Measurements from ENCODE around the gene WSCD1.

WSCD1 gene

DNA sequence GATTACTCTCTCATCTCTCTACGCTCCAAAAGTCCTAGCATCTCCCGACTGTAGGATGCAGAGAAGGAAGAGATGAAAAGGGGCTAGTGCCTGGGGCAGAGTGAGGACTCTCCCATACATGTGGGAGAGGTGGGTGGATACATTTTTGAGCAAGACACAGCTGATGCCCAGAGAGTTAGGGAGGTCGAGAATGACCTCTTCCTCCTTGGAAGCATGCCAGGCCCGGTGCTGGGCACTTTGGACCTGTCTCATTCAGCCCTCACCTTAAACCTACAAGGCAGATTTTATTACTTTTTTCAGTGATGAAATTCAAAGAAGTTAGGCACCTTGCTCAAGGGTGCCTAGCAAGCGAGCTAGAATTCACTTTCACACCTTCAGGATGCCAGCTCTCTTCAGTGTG is 38.2 kb downstream of the WSCD1 start:
- DNase-seq (ENCODE audit: low spot score) = no peak

DNA sequence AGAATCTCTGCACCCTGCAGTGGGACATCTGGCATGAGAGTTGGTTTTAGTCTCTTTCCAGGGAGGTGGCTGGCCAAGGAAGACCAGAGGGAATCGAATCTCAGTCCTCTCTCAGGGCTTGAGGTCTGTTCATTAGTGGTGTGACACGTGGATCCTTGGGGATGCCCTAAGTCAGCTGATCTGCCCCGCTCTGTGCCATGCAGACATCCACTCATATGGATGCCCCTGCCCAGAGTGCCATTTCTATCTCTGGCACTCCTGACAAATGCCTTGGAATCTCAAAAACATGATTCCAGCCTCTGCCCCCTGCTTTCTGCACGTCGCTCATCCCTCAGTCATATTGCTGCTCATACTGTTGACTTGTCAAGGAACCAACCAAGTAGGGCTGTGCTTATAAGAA is 38.8 kb downstream of the WSCD1 start:
- no peak for DNase-seq (ENCODE audit: low spot score)

DNA sequence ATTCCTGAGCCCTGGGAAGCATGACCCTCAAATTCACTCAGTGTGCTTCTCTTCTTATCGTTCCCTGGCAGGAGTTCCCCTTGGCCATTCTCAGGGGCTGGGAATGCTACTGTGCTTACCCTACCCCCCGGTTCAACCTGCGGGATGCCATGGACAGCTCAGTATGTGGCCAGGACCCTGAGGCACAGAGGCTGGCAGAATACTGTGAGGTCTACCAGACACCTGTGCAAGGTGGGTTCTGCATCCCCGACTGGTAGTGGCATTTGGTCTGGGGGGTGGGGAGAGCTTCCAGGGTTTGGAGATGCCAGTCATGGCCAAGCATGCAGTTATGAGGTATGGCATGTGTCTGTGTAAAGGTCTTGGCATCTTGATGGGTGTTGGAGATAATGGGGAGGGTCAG is 39.4 kb downstream of the WSCD1 start:
- DNase-seq (ENCODE audit: low spot score) = no peak

DNA sequence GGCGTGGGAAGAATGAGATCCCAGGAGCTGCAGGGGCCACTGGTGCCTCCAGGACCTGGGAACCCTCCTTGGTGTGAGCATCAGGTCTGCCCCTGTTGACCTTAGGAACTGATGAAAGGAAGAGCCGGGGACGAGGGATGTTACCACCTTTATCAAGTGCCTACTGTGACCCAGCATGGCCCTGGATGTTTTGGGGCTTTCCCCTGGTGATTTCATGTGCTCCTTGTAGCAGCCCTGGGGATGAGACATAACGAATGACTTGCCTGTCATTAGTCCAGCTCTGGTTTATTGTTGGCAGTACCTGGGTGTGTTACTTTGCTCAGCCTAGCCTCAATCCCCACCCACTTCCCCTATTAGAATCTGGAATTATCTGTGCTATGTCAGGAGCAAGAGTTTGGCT is 39.9 kb downstream of the WSCD1 start:
- no peak for DNase-seq (ENCODE audit: low spot score)

DNA sequence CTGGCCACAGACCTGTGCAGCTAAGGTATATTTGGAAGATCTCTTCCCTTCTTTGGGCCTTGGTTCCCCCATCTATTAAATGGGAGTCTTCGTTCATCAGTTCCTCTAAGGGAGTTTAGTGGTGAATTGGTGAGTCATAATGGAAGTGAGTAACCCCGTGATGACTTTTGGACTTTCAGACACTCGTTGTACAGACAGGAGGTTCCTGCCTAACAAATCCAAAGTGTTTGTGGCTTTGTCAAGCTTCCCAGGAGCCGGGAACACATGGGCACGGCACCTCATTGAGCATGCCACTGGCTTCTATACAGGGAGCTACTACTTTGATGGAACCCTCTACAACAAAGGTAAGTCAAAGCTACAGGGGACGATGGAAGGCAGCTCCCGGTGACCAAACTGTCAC is 40.4 kb downstream of the WSCD1 start:
- DNase-seq (ENCODE audit: low spot score) = peak; percentile 61

DNA sequence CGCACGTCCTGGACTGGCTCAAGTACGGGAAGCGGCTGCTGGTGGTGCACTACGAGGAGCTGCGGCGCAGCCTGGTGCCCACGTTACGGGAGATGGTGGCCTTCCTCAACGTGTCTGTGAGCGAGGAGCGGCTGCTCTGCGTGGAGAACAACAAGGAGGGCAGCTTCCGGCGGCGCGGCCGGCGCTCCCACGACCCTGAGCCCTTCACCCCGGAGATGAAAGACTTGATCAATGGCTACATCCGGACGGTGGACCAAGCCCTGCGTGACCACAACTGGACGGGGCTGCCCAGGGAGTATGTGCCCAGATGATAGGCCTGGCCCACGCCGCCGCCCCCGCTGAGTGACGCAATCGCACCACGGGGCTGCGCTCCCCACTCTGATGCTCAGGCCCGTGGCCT is 50.2 kb downstream of the WSCD1 start:
- DNase-seq (ENCODE audit: low spot score) = no peak

DNA sequence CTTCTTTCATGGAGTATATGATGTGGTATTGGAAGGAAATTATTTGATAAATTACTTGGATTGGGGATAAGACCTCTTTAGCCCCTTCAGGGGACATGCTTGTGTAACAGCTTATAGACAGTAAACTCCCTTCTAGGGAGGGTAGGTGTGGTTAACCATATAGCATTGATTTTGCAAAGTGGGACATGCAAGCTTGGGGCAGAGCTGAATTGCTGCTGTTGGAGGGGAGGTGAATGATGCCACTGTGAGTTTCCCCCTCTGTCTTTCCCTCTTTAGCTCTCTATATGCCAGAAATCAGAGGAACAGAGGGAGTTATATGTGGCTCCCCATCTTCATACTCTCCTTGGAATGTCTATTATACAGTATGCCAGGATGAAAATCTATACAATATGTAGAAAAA is 54.7 kb downstream of the WSCD1 start:
- DNase-seq (ENCODE audit: low spot score) = no peak

DNA sequence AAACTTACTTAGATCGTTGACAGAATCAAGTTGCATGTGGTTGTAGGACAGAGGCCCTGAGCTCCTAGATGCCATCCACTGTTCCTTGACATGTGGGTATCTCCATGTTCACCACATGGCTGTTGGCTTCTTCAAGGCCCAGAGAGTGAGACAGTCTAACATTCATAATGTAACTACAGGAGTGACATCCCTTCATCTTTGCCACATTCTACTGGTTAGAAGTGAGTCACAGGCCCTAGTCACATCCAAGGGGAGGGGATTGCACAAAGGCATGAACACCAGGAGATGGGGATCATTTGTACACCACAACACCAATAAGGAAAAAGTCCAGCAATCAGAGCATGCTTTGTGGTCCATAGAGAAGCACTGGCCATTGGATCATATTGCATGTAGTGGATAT is 56.6 kb downstream of the WSCD1 start:
- DNase-seq (ENCODE audit: low spot score) = no peak

DNA sequence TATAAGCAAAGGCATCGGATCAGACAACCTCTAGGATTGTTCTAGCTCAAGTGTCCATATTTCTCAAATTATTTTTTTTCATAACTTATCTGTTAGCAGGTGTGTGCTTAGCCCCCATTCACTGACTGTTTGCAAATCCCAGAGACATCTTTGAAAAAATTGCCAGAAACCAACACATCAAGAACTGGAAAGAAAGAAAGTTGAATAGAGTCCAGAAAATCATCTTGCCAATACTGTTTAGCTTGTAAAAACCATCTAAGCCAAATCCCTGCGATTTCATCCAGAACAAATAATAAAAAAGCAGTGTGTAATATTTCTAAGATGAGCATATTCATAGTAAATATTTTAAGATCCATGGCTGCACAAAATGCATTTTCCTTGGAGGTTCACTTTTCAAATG is 64.5 kb downstream of the WSCD1 start:
- DNase-seq (ENCODE audit: low spot score) = no peak

DNA sequence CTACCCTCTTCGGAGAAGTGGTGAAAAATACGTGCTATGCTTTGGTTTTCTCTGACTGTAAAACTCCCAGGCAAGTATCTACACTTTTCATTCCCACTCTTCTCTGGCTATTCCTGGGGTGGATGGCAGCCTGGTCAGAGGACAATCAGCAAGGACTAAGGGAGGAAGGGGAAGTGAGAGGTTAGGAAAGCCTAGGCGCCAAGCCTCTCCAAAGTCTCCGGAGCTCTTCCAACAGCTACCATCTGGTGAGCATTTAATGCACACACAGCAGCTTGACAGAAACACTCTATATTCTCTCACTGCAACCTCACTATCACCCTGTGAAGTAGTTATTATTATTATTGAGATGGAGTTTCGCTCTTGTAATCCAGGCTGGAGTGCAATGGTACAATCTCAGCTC is 65.1 kb downstream of the WSCD1 start:
- DNase-seq (ENCODE audit: low spot score) = no peak

DNA sequence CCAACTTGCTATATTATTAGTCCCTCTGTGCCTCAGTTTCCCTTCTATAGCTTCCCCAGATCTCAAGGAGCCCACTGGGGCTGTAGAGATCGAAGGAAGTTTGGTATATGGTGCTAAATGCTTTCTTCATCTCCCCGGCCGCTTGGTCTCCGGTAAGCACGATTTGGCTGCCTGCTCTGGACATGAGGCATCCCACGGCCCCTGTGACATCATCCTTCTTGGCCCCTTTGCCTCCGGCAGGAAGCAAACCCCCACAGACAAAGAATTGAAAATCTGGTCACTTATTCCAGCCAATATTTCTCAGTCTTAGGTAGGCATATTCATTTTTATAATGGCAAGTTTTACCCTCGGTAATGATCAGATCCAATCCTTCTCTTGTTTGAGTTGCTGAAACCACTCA is 65.8 kb downstream of the WSCD1 start:
- DNase-seq (ENCODE audit: low spot score) = no peak

DNA sequence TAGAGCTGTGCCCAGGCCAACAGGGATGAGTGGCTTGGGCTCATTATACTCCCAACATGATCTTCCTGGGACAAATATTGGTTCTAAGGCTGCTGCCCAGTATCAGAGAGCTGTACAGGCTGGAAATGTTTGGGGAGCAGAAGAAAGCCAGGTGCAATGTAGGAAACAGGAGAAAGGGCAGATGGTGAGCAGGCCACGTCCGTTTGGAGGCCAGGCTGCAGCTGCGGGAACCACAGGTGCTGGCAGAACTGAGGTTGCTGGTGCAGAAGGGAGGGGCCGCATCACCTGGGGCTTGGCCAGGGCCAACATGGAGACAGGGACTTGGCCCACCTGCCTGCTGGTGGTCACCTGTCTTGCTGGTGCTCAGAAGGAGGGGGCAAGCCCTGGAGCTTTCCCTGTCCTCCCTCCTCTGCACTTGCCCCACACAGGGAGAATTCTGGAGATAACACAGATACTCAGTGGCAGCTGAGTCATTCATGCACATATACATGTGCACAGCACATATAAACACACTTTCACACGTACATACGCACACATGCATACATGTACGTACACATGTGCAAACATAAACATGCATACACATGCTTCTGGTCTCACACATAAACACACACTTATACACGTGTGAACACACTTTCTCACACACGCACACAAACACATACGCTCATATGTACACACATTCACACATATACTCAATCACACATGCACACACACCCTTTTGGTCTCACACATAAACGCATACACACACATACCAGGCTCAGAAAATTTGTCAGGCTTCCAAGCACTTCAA is 67.7 kb downstream of the WSCD1 start:
- DNase-seq (ENCODE audit: low spot score) = no peak

DNA sequence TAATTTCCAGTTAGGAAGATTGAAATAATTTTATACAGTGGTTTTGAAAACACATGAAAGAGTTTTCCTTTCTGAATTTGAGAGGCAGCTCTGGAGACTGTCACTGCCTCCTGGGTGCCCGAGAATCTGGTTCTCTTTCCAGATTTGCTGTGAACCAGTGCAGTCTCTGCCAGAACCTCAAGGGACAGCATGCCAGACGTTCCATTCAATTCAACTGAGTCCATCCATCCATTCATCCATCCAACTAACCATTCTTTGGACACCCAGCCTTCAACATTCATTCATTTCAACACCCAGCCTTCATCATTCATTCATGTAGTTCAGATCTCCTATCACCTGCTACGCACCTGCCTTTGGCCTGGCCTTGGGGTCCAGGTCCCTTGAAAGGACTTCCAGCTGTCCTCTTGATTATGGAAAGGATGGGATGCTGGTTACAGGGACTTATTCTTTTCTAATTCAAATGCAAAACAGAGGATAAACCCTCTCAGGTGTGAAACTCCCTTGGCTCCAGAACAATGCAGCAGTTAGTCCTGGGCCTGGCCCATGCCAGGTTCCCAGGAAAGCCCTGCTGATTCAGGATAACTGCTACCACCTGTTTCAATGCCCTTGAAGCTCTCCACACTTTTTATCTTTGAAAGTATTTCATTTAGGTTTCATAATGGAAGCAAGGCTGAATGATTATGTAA is 68.7 kb downstream of the WSCD1 start:
- no peak for DNase-seq (ENCODE audit: low spot score)

DNA sequence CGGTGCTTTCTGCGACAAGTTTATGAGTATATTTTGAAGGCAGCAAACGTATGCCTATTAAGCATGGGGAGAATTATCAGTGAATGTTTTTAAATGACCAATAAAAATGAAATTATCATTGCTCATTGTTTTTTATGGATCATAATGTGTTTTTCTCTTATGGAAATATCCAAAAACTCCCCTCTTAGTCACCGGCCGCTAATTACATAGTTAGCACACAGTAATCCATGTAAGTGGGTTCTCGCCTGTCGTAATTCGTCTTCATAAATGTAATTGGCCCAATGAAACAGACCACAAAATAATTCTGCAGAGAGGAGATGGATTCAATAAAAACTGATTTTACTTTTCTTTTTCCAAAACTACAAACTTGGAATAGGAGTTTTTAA is 69.3 kb downstream of the WSCD1 start:
- no peak for DNase-seq (ENCODE audit: low spot score)

DNA sequence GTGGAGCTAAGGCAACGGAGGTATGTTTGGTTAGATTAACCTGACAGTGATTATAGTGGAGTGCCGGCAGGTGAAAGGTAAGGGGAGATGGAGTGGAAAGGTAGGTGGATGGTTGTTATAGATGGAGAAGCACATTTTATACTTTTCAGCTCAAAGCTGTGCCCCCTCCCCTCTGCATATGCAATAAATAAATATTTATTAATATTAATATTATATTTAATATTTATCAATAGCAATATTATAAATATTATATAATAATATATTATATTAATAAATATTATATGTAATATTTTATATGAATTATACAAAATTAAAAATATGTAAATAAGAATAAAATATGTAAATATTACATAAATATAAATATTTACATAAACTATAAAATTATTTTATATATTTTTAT is 70.0 kb downstream of the WSCD1 start:
- DNase-seq (ENCODE audit: low spot score) = no peak

DNA sequence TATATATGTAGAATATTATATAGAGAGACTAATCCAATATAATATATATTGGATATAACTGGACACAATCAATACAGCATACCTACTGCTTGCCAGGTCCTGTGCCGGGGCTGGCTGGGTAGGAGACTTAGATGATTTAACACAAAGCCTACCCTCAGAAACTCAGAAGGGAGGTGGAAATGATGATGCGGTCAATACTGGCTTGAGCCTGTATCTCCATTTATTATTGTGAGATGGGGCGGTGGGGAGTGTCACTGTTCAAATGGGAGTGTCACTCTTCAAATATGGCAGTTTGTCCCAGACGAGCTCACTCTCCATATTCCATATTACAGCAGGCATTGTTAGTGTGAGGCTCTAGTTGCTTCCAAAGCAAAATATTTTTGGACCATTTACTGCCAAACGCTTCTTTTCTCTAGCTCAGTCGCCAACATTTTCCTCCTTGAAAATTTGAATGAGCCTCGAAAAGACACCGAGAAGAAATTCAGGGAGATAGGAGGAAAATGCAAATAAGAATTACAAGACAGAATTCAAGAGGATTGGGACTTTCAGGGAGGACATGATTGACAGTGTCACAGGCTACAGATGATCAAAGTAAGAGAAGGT is 70.7 kb downstream of the WSCD1 start:
- DNase-seq (ENCODE audit: low spot score) = no peak

DNA sequence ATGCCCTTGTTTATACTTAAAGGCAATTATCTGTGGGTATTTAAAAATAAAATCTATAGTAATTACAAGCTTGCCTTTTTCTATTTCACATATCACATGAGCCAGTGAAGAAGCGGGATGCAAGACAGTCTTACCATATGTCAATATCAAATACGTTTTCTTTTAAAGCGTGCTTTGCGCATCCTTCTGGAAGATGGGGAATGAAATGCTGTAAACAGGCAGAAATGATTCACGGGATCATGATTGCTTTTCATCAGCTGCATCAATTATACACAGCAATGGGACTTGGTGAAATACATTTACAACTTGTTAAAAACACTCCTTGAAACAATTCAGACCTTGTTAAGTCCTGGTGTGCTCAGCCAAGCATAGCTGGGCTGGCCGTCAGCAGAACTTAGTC is 72.5 kb downstream of the WSCD1 start:
- no peak for DNase-seq (ENCODE audit: low spot score)

DNA sequence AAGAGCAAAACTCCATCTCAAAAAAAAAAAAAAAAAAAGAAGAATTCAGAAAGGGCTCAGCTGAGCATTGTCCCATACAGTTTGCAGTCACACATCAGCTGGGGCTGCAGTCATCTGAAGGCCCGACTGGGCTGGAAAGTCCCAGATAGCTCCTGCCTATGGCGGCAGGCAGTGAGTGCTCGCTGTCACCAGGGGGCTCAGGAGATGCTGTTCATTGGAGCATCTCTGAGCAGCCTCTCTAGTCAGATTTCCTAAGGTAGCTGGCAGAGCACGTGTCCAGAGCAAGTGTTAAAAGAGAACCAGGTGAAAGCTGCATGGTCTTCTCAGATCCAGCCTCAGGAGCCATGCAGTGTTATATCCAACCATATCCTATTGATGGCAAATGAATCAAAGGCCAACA is 75.8 kb downstream of the WSCD1 start:
- DNase-seq (ENCODE audit: low spot score) = no peak

DNA sequence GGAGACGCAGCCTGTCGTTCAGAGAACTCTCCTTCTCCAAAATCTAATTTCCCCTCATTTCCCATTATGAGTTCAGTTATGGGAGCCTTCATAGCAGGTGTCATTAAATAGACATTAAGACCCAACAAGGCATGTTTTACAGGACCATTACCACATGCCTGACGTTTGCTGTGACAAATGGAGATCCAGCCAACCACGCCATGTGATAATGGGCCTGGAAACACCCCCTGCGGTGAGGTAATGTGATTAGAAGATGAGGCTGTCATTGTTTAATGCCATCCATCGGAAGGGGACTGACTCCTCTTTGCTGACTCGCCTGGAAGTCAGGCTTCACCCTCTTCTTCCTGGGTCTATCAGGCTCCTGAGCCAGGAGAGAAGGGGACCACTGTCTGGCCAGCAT is 76.9 kb downstream of the WSCD1 start:
- no peak for DNase-seq (ENCODE audit: low spot score)

DNA sequence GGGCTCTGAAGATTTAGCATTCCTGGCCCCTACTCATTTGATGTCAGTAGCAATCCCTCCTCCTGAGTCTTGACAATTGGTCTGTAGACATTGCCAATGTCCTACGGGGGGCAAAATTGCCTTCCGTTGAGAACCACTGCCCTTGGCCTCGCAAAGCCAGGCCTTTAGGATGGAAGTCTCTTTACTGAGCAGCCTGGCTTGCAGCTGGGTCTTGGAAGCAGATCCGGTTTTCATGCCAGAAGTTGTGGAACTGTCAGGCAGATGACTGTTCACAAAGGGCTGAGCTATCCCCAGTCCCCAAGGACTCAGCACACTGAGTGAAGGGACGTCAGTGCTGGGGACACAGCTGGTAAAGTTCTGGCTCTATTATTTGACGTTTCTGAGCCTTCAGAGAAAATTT is 83.2 kb downstream of the WSCD1 start:
- no peak for DNase-seq (ENCODE audit: low spot score)

DNA sequence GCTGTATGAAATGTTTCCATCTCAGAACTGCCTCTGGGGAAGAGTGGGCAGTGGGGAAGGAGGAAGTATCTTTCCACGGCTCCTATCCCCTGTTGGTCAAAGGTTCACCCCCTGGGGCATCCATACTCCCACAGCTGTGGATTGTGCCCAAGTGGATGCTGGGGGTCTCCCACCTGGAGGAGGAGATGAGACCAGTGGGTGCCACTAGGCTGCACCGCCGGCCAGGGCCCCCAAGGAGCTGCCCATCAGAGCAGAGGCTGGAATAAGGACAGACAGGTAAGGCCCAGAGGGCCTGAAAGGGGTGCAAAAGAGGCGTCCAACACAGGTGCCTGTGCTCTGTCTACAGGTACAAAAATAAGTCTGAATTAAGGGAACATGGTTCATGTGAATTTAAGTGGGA is 87.5 kb downstream of the WSCD1 start:
- no peak for DNase-seq (ENCODE audit: low spot score)

DNA sequence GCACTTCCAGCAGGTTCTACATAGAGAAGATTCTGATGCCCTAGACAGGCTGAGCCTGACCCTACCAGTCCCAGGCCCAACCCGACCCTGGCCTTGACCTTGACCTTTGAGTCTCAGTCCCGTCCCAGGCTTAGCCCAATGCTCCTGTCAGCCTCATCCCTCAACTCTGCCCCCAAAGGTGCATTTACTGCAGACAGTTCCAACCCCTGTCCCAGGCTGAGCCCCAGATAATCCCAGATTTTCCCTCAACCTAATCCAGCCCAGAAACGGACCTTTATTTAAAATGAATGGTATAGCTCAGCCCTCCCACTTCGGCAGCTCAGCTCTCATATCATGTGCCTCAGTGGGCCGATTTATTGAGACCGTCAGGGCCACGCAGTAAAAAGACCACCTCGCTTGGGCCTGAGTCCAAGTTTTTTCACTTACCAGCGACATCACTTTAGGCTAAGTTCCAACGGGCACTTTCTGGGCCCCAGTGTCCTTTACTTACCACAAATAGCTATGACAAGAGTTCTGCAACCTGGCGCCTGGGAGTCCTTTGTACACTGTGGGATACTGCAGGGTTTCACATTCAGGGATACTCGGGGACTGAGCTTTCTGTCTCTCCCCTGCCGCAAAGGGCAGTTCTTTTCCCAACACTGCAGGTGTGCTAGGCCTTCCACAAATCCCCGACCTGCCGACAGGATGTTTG is 89.5 kb downstream of the WSCD1 start:
- DNase-seq (ENCODE audit: low spot score) = no peak

DNA sequence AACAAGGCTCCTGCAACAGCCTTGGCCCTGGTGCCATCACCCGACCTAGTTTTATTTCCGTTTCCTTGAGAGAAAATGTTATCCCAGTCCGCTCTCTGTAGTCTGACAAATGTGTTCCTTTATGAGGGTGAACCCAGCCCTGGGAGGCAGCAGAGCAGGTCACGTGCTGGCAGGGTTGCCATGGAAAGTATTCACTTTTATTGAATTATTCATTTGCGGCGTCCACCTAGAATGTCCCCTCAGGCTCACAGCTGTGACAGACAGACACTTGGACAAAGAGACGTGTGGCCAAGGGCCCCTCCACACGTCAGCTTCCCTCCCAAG is 90.0 kb downstream of the WSCD1 start:
- no peak for DNase-seq (ENCODE audit: low spot score)

Data from LoVo (cell line).